A673 (cell line): ENCODE measurements around the gene MIER1. TPM values are rescaled to one million over a fixed set of nuclear protein-coding genes. Genes with fewer than 3 reads are reported as not detected.

ENCODE experiments used
- BruUV-seq: library from RNA; stranded (reverse); fragments of 400-500 nt; replicated peaks from 2 replicates; lab custom pipeline; 2021; lab: Mats Ljungman, UMichigan
- CTCF ChIA-PET: fragments of 300-600 bp; sonication (Branson Sonifier 250); formaldehyde crosslinking; loops from one replicate; lab custom pipeline; 2022; ENCODE audit warnings: antibody characterized with exemption; lab: Charles Lee
- POLR2A ChIA-PET: fragments of 300-600 bp; sonication (Branson Sonifier 250); formaldehyde crosslinking; loops from one replicate; lab custom pipeline; 2022; ENCODE audit warnings: antibody characterized with exemption; ENCODE audit not compliant: low non-redundant PET; lab: Charles Lee
- DNase-seq: peaks from one replicate; pipeline ENCODE4 v3.0.0-alpha.2; 2015; ENCODE audit warnings: low spot score
- H3K27ac ChIP-seq: fragments of 200-600 bp; sonication (generic); 2 replicates; pipeline ENCODE4 v1.5.1; 2016; ENCODE audit warnings: mixed run types, low read depth, mild to moderate bottlenecking, mixed read lengths, antibody characterized with exemption, low read length; ENCODE audit not compliant: poor library complexity, severe bottlenecking
- H3K27me3 ChIP-seq: fragments of 200-600 bp; sonication (generic); replicated peaks from 2 replicates; pipeline ENCODE4 v1.6.1; 2017; ENCODE audit warnings: mixed run types, low read depth, mild to moderate bottlenecking, mixed read lengths, antibody characterized with exemption, low read length; ENCODE audit not compliant: insufficient read depth, poor library complexity
- H3K36me3 ChIP-seq: fragments of 200-600 bp; sonication (generic); 2 replicates; pipeline ENCODE4 v1.6.1; 2016; ENCODE audit warnings: mixed run types, mild to moderate bottlenecking, mixed read lengths, antibody characterized with exemption, low read length; ENCODE audit not compliant: insufficient read depth, poor library complexity, severe bottlenecking
- H3K4me1 ChIP-seq: fragments of 200-600 bp; sonication (generic); 2 replicates; pipeline ENCODE4 v1.6.1; 2017; ENCODE audit warnings: mixed run types, mild to moderate bottlenecking, mixed read lengths, antibody characterized with exemption, low read length; ENCODE audit not compliant: insufficient read depth, poor library complexity, severe bottlenecking
- H3K4me3 ChIP-seq: fragments of 200-600 bp; sonication (generic); 2 replicates; pipeline ENCODE4 v1.5.1; 2016; ENCODE audit warnings: low read depth, mixed run types, mild to moderate bottlenecking, mixed read lengths, low read length; ENCODE audit not compliant: poor library complexity, severe bottlenecking
- H3K9me3 ChIP-seq: fragments of 200-600 bp; sonication (generic); 2 replicates; pipeline ENCODE4 v1.6.1; 2016; ENCODE audit warnings: mixed run types, low read depth, mild to moderate bottlenecking, mixed read lengths, antibody characterized with exemption, low read length; ENCODE audit not compliant: poor library complexity, severe bottlenecking
- EZH2 ChIP-seq: fragments of 200-600 bp; sonication (generic); IDR thresholded peaks from 2 replicates; pipeline ENCODE4 v1.6.1; 2017; ENCODE audit warnings: borderline replicate concordance, low read depth, mild to moderate bottlenecking, mixed read lengths, antibody characterized with exemption, low read length; ENCODE audit not compliant: poor library complexity, severe bottlenecking
- intact Hi-C: fragments of 100-400 bp; cut with micrococcal nuclease; formaldehyde crosslinking; loops from one replicate; pipeline ENCODE4 v1.10.0; 2022; ENCODE audit not compliant: unreplicated experiment
- total RNA-seq: library from RNA; stranded (reverse); gene quantifications from 2 replicates; pipeline ENCODE4 v1.2.3, GENCODE V29; 2021
- TF ChIP-seq, protein P1 (sequence below): fragments of 300-800, 200-600 bp; sonication (generic); conservative IDR thresholded peaks from 2 replicates; pipeline ENCODE4 v1.5.1; 2017; ENCODE audit warnings: low read depth, mild to moderate bottlenecking, antibody characterized with exemption, low read length, moderate library complexity, mixed read lengths

MIER1 gene
- total RNA-seq, 1 experiment from 2014 or later: 30.3 TPM

GRCh38 chr1:66985835-66986234 is 61.0 kb downstream of the MIER1 start:
- CTCF ChIA-PET: no interaction called here
- TF ChIP-seq EZH2: no peak
- TF ChIP-seq, protein P1, sequence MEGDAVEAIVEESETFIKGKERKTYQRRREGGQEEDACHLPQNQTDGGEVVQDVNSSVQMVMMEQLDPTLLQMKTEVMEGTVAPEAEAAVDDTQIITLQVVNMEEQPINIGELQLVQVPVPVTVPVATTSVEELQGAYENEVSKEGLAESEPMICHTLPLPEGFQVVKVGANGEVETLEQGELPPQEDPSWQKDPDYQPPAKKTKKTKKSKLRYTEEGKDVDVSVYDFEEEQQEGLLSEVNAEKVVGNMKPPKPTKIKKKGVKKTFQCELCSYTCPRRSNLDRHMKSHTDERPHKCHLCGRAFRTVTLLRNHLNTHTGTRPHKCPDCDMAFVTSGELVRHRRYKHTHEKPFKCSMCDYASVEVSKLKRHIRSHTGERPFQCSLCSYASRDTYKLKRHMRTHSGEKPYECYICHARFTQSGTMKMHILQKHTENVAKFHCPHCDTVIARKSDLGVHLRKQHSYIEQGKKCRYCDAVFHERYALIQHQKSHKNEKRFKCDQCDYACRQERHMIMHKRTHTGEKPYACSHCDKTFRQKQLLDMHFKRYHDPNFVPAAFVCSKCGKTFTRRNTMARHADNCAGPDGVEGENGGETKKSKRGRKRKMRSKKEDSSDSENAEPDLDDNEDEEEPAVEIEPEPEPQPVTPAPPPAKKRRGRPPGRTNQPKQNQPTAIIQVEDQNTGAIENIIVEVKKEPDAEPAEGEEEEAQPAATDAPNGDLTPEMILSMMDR: no peak
- no peaks in the 10 kb centered on the region for H3K9me3 ChIP-seq
- peaks cover 8% of the 10 kb centered on the region for H3K4me1 ChIP-seq
- POLR2A ChIA-PET: no interaction called here
- intact Hi-C loops: no loop called here
- DNase-seq: no peak
- no peak overlapping the region for H3K27ac ChIP-seq
- BruUV-seq: no TSS peak
- H3K36me3 ChIP-seq: peaks cover 60% of the 10 kb centered on the region
- H3K4me3 ChIP-seq: no peak overlapping the region
- no peaks in the 10 kb centered on the region for H3K27me3 ChIP-seq

- Histone ChIP-seq H3K27me3 (no peaks in the 10 kb centered on the region), H3K4me1 (no peaks in the 10 kb centered on the region), H3K4me3 (no peak overlapping the region), H3K36me3 (peaks cover 5% of the 10 kb centered on the region), H3K27ac (no peak overlapping the region), H3K9me3 (no peaks in the 10 kb centered on the region)
- POLR2A ChIA-PET: interaction anchor here (0.7 kb wide), 1 partner anchor 69 kb away, joined by 3 read pairs; no protein-coding TSS in a partner anchor
- TF ChIP-seq, protein P1: no peak
- no peak for TF ChIP-seq EZH2
- no peak for DNase-seq
- no TSS peak for BruUV-seq
- CTCF ChIA-PET: interaction anchor here (1.0 kb wide), 1 partner anchor 156 kb away, joined by 3 read pairs; no protein-coding TSS in a partner anchor
- intact Hi-C loops: loop anchor here (10.0 kb wide), 2 partner anchors 228 to 512 kb away; no protein-coding TSS in a partner anchor
These were observed 68.3 kb downstream of the MIER1 start for GRCh38 chr1:66993076-66993475.

GRCh38 chr1:66996018-66996682 is 71.4 kb downstream of the MIER1 start:
- intact Hi-C loops: loop anchor here (1.0 to 10.0 kb wide), 4 partner anchors 152 to 509 kb away; no protein-coding TSS in a partner anchor

More at GRCh38 chr1:66996018-66996682, 71.4 kb downstream of the MIER1 start:
- DNase-seq: peak; percentile 81
- Histone ChIP-seq H3K27ac (no peak overlapping the region), H3K4me1 (no peaks in the 10 kb centered on the region), H3K4me3 (no peak overlapping the region), H3K36me3 (no peaks in the 10 kb centered on the region), H3K27me3 (no peaks in the 10 kb centered on the region), H3K9me3 (no peaks in the 10 kb centered on the region)
- ChIA-PET POLR2A (no interaction called here), CTCF (interaction anchor here (0.6 to 1.6 kb wide), 6 partner anchors 152 to 239 kb away, joined by 3 to 13 read pairs (median 4); no protein-coding TSS in a partner anchor)
- no peak for TF ChIP-seq EZH2
- TF ChIP-seq, protein P1: peak; percentile 86
- BruUV-seq: no TSS peak
